Measurements from ENCODE around the gene LNPEP. TPM values are rescaled to one million over a fixed set of nuclear protein-coding genes. Genes with fewer than 3 reads are reported as not detected.

LNPEP gene
- total and polyA plus RNA-seq, 2 of the 13 experiments (the other 11 are each of a cell fraction or from before 2014, with no cell fraction given), result 8.0 to 16.9 TPM

DNA sequence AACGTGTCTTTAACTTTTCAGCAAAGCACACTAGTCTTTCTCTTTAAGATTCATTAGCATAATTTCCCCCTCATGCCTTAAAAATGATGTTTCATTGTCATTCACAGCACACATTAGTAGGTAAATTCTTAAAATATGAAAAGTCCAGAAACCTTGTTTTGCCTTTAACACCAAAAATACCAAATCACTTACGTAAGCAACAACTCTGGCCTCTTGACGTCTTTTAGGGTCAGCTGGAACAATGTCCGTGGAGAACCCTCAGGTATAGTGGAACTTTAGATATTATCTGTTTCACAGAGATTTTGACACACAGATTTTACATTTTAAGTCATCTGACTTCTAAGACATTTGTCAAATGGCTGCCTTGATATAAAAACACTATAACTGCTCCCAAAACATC lies 30.9 kb downstream of the LNPEP start:
- ChIA-PET POLR2A (no interaction called here), CTCF (ENCODE audit: low intra/inter-chr PET ratio, low total read pairs) (no interaction called here)
- H3K79me2 ChIP-seq (ENCODE audit: insufficient read depth, low read length), result peaks cover 28% of the 10 kb centered on the region
- WGBS (ENCODE audit: low lambda C conversion rate), result 98% methylated on average over 4 of the region's 4 CpGs
- H3K9ac ChIP-seq (ENCODE audit: insufficient read depth, low read depth, low read length), result no peak overlapping the region
- ATAC-seq (no peak), FAIRE-seq (no peak), DNase-seq (ENCODE audit: low spot score) (no peak)
- no peaks in the 10 kb centered on the region for H3K9me3 ChIP-seq (ENCODE audit: low read length)
- no peaks in the 10 kb centered on the region for H4K20me1 ChIP-seq (ENCODE audit: insufficient read depth, low read length)
- H3K4me2 ChIP-seq (ENCODE audit: low read depth, low read length), result no peak overlapping the region
- intact Hi-C loops (cut with micrococcal nuclease; ENCODE audit: unreplicated experiment) (no loop called here), in situ Hi-C loops (cut with HindIII; ENCODE audit: extremely low pct_ligation_motif_present, low pct_unique_long_range_greater_than_20kb) (no loop called here)
- no peaks in the 10 kb centered on the region for H3K27me3 ChIP-seq (ENCODE audit: control insufficient read depth in 1 of 2, insufficient read depth in 2 of 2, low read length in 2 of 2)
- no peak overlapping the region for H3K4me3 ChIP-seq (replicated peaks in 1 of 3; ENCODE audit: insufficient read depth in 1 of 3, low read depth in 2 of 3, low read length in 3 of 3)
- H3K4me1 ChIP-seq (ENCODE audit: insufficient read depth, low read length), result peaks cover 15% of the 10 kb centered on the region; the same call in 1 of the 2 replicates
- no TSS peak for BruUV-seq (replicated peaks)
- no peak overlapping the region for H3K27ac ChIP-seq (ENCODE audit: extremely low read length, insufficient read depth, low read length)
- no peak overlapping the region for H2AFZ ChIP-seq (ENCODE audit: low read length)
- no peaks in the 10 kb centered on the region for H3K36me3 ChIP-seq (replicated peaks in 1 of 2; ENCODE audit: control insufficient read depth in 1 of 2, insufficient read depth in 2 of 2, low read length in 2 of 2)
- TF ChIP-seq, protein P1, sequence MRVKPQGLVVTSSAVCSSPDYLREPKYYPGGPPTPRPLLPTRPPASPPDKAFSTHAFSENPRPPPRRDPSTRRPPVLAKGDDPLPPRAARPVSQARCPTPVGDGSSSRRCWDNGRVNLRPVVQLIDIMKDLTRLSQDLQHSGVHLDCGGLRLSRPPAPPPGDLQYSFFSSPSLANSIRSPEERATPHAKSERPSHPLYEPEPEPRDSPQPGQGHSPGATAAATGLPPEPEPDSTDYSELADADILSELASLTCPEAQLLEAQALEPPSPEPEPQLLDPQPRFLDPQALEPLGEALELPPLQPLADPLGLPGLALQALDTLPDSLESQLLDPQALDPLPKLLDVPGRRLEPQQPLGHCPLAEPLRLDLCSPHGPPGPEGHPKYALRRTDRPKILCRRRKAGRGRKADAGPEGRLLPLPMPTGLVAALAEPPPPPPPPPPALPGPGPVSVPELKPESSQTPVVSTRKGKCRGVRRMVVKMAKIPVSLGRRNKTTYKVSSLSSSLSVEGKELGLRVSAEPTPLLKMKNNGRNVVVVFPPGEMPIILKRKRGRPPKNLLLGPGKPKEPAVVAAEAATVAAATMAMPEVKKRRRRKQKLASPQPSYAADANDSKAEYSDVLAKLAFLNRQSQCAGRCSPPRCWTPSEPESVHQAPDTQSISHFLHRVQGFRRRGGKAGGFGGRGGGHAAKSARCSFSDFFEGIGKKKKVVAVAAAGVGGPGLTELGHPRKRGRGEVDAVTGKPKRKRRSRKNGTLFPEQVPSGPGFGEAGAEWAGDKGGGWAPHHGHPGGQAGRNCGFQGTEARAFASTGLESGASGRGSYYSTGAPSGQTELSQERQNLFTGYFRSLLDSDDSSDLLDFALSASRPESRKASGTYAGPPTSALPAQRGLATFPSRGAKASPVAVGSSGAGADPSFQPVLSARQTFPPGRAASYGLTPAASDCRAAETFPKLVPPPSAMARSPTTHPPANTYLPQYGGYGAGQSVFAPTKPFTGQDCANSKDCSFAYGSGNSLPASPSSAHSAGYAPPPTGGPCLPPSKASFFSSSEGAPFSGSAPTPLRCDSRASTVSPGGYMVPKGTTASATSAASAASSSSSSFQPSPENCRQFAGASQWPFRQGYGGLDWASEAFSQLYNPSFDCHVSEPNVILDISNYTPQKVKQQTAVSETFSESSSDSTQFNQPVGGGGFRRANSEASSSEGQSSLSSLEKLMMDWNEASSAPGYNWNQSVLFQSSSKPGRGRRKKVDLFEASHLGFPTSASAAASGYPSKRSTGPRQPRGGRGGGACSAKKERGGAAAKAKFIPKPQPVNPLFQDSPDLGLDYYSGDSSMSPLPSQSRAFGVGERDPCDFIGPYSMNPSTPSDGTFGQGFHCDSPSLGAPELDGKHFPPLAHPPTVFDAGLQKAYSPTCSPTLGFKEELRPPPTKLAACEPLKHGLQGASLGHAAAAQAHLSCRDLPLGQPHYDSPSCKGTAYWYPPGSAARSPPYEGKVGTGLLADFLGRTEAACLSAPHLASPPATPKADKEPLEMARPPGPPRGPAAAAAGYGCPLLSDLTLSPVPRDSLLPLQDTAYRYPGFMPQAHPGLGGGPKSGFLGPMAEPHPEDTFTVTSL (CRISPR knock-in tag; IDR thresholded peaks at IDR 0.05; ENCODE audit: borderline replicate concordance), result no peak
- TF ChIP-seq ZNF749 (CRISPR knock-in tag; IDR thresholded peaks at IDR 0.05; ENCODE audit: borderline replicate concordance) (no peak), HCFC1 (IDR thresholded peaks at IDR 0.05; ENCODE audit: low read depth, low read length) (no peak), ZNF616 (CRISPR knock-in tag; IDR thresholded peaks at IDR 0.05; ENCODE audit: low read depth) (no peak), ZNF326 (CRISPR knock-in tag; IDR thresholded peaks at IDR 0.05; ENCODE audit: borderline replicate concordance) (no peak), NR2F2 (IDR thresholded peaks at IDR 0.05; ENCODE audit: borderline replicate concordance, low read depth) (no peak), ZNF569 (CRISPR knock-in tag; IDR thresholded peaks at IDR 0.05; ENCODE audit: borderline replicate concordance) (no peak), GZF1 (CRISPR knock-in tag; IDR thresholded peaks at IDR 0.05) (no peak), SETDB1 (CRISPR knock-in tag; IDR thresholded peaks at IDR 0.05; ENCODE audit: borderline replicate concordance) (no peak), ZNF75D (CRISPR knock-in tag; IDR thresholded peaks at IDR 0.05; ENCODE audit: borderline replicate concordance) (no peak), TP53 (CRISPR knock-in tag; conservative IDR thresholded peaks at IDR 0.05) (no peak), STAT5B (CRISPR knock-in tag; IDR thresholded peaks at IDR 0.05) (no peak), TAF15 (IDR thresholded peaks at IDR 0.05; ENCODE audit: low read depth, low read length, poor library complexity, severe bottlenecking) (no peak), ISX (CRISPR knock-in tag; conservative IDR thresholded peaks at IDR 0.05) (no peak)
- TF ChIP-seq, protein P2, sequence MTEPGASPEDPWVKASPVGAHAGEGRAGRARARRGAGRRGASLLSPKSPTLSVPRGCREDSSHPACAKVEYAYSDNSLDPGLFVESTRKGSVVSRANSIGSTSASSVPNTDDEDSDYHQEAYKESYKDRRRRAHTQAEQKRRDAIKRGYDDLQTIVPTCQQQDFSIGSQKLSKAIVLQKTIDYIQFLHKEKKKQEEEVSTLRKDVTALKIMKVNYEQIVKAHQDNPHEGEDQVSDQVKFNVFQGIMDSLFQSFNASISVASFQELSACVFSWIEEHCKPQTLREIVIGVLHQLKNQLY (CRISPR knock-in tag; IDR thresholded peaks at IDR 0.05), result no peak
- TF ChIP-seq, protein P3, sequence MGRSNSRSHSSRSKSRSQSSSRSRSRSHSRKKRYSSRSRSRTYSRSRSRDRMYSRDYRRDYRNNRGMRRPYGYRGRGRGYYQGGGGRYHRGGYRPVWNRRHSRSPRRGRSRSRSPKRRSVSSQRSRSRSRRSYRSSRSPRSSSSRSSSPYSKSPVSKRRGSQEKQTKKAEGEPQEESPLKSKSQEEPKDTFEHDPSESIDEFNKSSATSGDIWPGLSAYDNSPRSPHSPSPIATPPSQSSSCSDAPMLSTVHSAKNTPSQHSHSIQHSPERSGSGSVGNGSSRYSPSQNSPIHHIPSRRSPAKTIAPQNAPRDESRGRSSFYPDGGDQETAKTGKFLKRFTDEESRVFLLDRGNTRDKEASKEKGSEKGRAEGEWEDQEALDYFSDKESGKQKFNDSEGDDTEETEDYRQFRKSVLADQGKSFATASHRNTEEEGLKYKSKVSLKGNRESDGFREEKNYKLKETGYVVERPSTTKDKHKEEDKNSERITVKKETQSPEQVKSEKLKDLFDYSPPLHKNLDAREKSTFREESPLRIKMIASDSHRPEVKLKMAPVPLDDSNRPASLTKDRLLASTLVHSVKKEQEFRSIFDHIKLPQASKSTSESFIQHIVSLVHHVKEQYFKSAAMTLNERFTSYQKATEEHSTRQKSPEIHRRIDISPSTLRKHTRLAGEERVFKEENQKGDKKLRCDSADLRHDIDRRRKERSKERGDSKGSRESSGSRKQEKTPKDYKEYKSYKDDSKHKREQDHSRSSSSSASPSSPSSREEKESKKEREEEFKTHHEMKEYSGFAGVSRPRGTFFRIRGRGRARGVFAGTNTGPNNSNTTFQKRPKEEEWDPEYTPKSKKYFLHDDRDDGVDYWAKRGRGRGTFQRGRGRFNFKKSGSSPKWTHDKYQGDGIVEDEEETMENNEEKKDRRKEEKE (IDR thresholded peaks at IDR 0.05), result no peak

All from HepG2 (cell line).